Sigmoid colon (tissue), 7 donors: Measurements from ENCODE around the gene BNIP5. TPM values are rescaled to one million over a fixed set of nuclear protein-coding genes. Genes with fewer than 3 reads are reported as not detected.

Source experiments
- DNase-seq: peaks from one replicate; pipeline ENCODE4 v3.0.0-alpha.2; 2019
- H3K27ac ChIP-seq, 4 donors: fragments of 200-600 bp; sonication (generic); one replicate each; pipeline ENCODE4 v1.5.1; 2016 to 2019; ENCODE audit warnings: mild to moderate bottlenecking in 1 of 4
- H3K27me3 ChIP-seq, 3 donors: fragments of 200-600 bp; sonication (generic); one replicate each; pipeline ENCODE4 v1.5.1; 2019; ENCODE audit warnings: mild to moderate bottlenecking in 1 of 3
- H3K36me3 ChIP-seq, 4 donors: fragments of 200-600 bp; sonication (generic); one replicate each; pipeline ENCODE4 v1.5.1; 2016 to 2019
- H3K4me1 ChIP-seq, 4 donors: fragments of 200-600 bp; sonication (generic); one replicate each; pipeline ENCODE4 v1.5.1; 2017 to 2019
- H3K4me3 ChIP-seq, 4 donors: fragments of 200-600 bp; sonication (generic); one replicate each; pipeline ENCODE4 v1.5.1; 2017 to 2019; ENCODE audit warnings: mild to moderate bottlenecking in 2 of 4, moderate library complexity in 1 of 4
- H3K9me3 ChIP-seq, 4 donors: fragments of 200-600 bp in 3 of 4; sonication (generic) in 3 of 4; one replicate each; pipeline versions ENCODE4 v1.5.1 to v1.6.1; 2013 to 2019
- CTCF ChIP-seq, 4 experiments: fragments of 450-650 bp in 3 of 4; fragments of 200-600 bp in 1 of 4; IDR thresholded peaks; one replicate each; pipeline ENCODE4 v1.5.1; 2016 to 2019; ENCODE audit warnings: antibody characterized with exemption in 4 of 4, mild to moderate bottlenecking in 3 of 4, moderate library complexity in 2 of 4
- EP300 ChIP-seq, 4 donors: sonication (generic); formaldehyde crosslinking; IDR thresholded peaks; one replicate each; pipeline ENCODE4 v1.6.1; 2017; ENCODE audit warnings: antibody characterized with exemption in 4 of 4
- POLR2A ChIP-seq, 2 donors: fragments of 450-650 bp; IDR thresholded peaks; one replicate each; pipeline ENCODE4 v1.6.1; 2016; ENCODE audit warnings: antibody characterized with exemption in 2 of 2, mild to moderate bottlenecking in 2 of 2, moderate library complexity in 2 of 2
- POLR2AphosphoS5 ChIP-seq, 4 donors: sonication (generic); formaldehyde crosslinking; IDR thresholded peaks; one replicate each; pipeline ENCODE4 v1.6.1; 2017; ENCODE audit warnings: antibody characterized with exemption in 4 of 4
- WGBS, 2 donors: extraction: QIAGEN DNeasy Blood & Tissue Kit; methylation state at CpG; one replicate each; pipeline ENCODE4 v1.1.7; 2013; 5-methylcytosine and 5-hydroxymethylcytosine counted together
- intact Hi-C: fragments of 100-400 bp; cut with DNase I; formaldehyde crosslinking; loops from one replicate; pipeline ENCODE4 v1.15.1; 2023
- polyA plus RNA-seq, 3 donors: library from polyadenylated mRNA; stranded (reverse); fragments of 200-250 nt; gene quantifications; one replicate each; pipeline ENCODE4 v1.2.3, GENCODE V29; 2013
- total RNA-seq, 4 donors: library from RNA; depleted of rRNA; stranded (reverse); fragments of >200 nt; gene quantifications; one replicate each; pipeline ENCODE4 v1.1.0, GENCODE V29; 2016
- donor health status: healthy with polysubstance abuse.
- donor health status: Bipolar disorder and iron deficiency.
- donor health status: healthy.

BNIP5 gene
- total and polyA plus RNA-seq, 7 donors: 5.5 to 9.0 (median 8.6) TPM; not detected in 4

- Histone ChIP-seq H3K27me3 (no peaks in the 10 kb centered on the region), H3K36me3 (no peaks in the 10 kb centered on the region), H3K4me1 (peaks cover 0 to 17% (median 13%) of the 10 kb centered on the region in 4 donors), H3K4me3 (no peak overlapping the region), H3K9me3 (no peaks in the 10 kb centered on the region), H3K27ac (no peak overlapping the region)
- WGBS, 2 donors: 90% methylated on average over 25 of the region's 25 CpGs
- DNase-seq: no peak
- TF ChIP-seq EP300 (IDR thresholded peaks at IDR 0.05) (no peak), POLR2AphosphoS5 (IDR thresholded peaks at IDR 0.05) (no peak), POLR2A (IDR thresholded peaks at IDR 0.05) (no peak), CTCF (IDR thresholded peaks at IDR 0.05) (no peak)
- intact Hi-C loops: loop anchor here (5.0 kb wide), 1 partner anchor 240 kb away; no protein-coding TSS in a partner anchor
These were observed 26.1 kb upstream of the BNIP5 start for GRCh38 chr6:36362551-36363370.

GRCh38 chr6:36361071-36361470 is 24.4 kb upstream of the BNIP5 start:
- Histone ChIP-seq H3K4me3 (no peak overlapping the region), H3K36me3 (no peaks in the 10 kb centered on the region), H3K27ac (no peak overlapping the region), H3K9me3 (no peaks in the 10 kb centered on the region), H3K27me3 (no peaks in the 10 kb centered on the region), H3K4me1 (peaks cover 0 to 17% (median 13%) of the 10 kb centered on the region in 4 donors)
- intact Hi-C loops: loop anchor here (2.0 to 5.0 kb wide), 3 partner anchors 18 to 239 kb away; no protein-coding TSS in a partner anchor
- no peak for TF ChIP-seq POLR2AphosphoS5 (IDR thresholded peaks at IDR 0.05)
- no peak for TF ChIP-seq POLR2A (IDR thresholded peaks at IDR 0.05)
- TF ChIP-seq CTCF (IDR thresholded peaks at IDR 0.05): no peak
- no peak for TF ChIP-seq EP300 (IDR thresholded peaks at IDR 0.05)
- WGBS, 2 donors: 89 to 91% methylated on average over 11 of the region's 11 CpGs
- no peak for DNase-seq

GRCh38 chr6:36360241-36361054 is 23.8 kb upstream of the BNIP5 start:
- H3K36me3 ChIP-seq: no peaks in the 10 kb centered on the region
- 22 to 25% methylated on average over 10 of the region's 10 CpGs for WGBS, 2 donors
- peaks cover 0 to 17% (median 13%) of the 10 kb centered on the region in 4 donors for H3K4me1 ChIP-seq
- no peaks in the 10 kb centered on the region for H3K27me3 ChIP-seq
- TF ChIP-seq EP300 (IDR thresholded peaks at IDR 0.05): no peak
- TF ChIP-seq POLR2AphosphoS5 (IDR thresholded peaks at IDR 0.05): no peak
- peak; percentile 69 to 86 (median 80) for TF ChIP-seq CTCF (IDR thresholded peaks at IDR 0.05)
- no peak overlapping the region for H3K27ac ChIP-seq
- DNase-seq: peak; percentile 88
- intact Hi-C loops: loop anchor here (2.0 to 5.0 kb wide), 3 partner anchors 18 to 238 kb away; no protein-coding TSS in a partner anchor
- H3K9me3 ChIP-seq: no peaks in the 10 kb centered on the region
- no peak overlapping the region for H3K4me3 ChIP-seq

- Histone ChIP-seq H3K27ac (no peak overlapping the region), H3K4me3 (no peak overlapping the region), H3K36me3 (no peaks in the 10 kb centered on the region), H3K27me3 (no peaks in the 10 kb centered on the region), H3K9me3 (no peaks in the 10 kb centered on the region), H3K4me1 (peaks cover 0 to 17% (median 13%) of the 10 kb centered on the region in 4 donors)
- WGBS, 2 donors: 53 to 87% methylated on average over 4 of the region's 4 CpGs
- TF ChIP-seq POLR2AphosphoS5 (IDR thresholded peaks at IDR 0.05) (peak in 1 of 4 donors; percentile 34), POLR2A (IDR thresholded peaks at IDR 0.05) (no peak), CTCF (IDR thresholded peaks at IDR 0.05) (no peak), EP300 (IDR thresholded peaks at IDR 0.05) (no peak)
- DNase-seq: no peak
- intact Hi-C loops: no loop called here
These were observed 21.7 kb upstream of the BNIP5 start for GRCh38 chr6:36358226-36358915.
